CD4-positive, CD25-positive, alpha-beta regulatory T cell (primary cell): ENCODE measurements around the gene MFAP2. TPM values are rescaled to one million over a fixed set of nuclear protein-coding genes. Genes with fewer than 3 reads are reported as not detected.

Experiments
- ATAC-seq, 2 donors: fragments of 150-1000 bp; cut with Tn5 transposase; one replicate each; pipeline ENCODE4 v1.10.0; 2021; ENCODE audit warnings: low read depth in 2 of 2, moderate number of reproducible peaks in 2 of 2, moderate library complexity in 1 of 2
- DNase-seq, 3 donors: peaks; one replicate each; pipeline versions ENCODE4 v3.0.0 to v3.0.0-alpha.2; 2012 to 2022; ENCODE audit warnings: mixed read lengths in 1 of 3
- H3K27ac ChIP-seq: one replicate; pipeline ENCODE4 v1.7.0; 2013; ENCODE audit warnings: mild to moderate bottlenecking, low read length; ENCODE audit not compliant: insufficient read depth, poor library complexity, severe bottlenecking
- H3K27me3 ChIP-seq: one replicate; pipeline ENCODE4 v1.7.0; 2013; ENCODE audit warnings: low read length; ENCODE audit not compliant: control insufficient read depth, insufficient read depth
- H3K36me3 ChIP-seq: one replicate; pipeline ENCODE4 v1.7.0; 2013; ENCODE audit warnings: mild to moderate bottlenecking, low read length, moderate library complexity; ENCODE audit not compliant: control insufficient read depth, insufficient read depth
- H3K4me1 ChIP-seq: 2 replicates; pipeline ENCODE4 v1.7.0; 2013; ENCODE audit warnings: mild to moderate bottlenecking, low read length; ENCODE audit not compliant: insufficient read depth, control insufficient read depth, poor library complexity, severe bottlenecking
- H3K4me3 ChIP-seq: one replicate; pipeline ENCODE4 v1.7.0; 2013; ENCODE audit warnings: low read depth, mild to moderate bottlenecking, low read length, moderate library complexity
- H3K9me3 ChIP-seq, 2 experiments: 1 replicate in 1 of 2; 2 replicates in 1 of 2; pipeline ENCODE4 v1.7.0; 2013; ENCODE audit warnings: low read length in 2 of 2, mild to moderate bottlenecking in 1 of 2, moderate library complexity in 1 of 2; ENCODE audit not compliant: control insufficient read depth in 2 of 2
- H3K27ac Mint-ChIP-seq, 3 donors: one replicate each; pipeline ENCODE4 v1.8.0; 2020 to 2022; ENCODE audit warnings: mild to moderate bottlenecking in 3 of 3, mixed read lengths in 3 of 3, moderate library complexity in 2 of 3
- H3K27me3 Mint-ChIP-seq: one replicate; pipeline ENCODE4 v1.8.0; 2022; ENCODE audit warnings: mild to moderate bottlenecking, mixed read lengths
- H3K36me3 Mint-ChIP-seq: one replicate; pipeline ENCODE4 v1.8.0; 2020; ENCODE audit warnings: mixed read lengths
- H3K4me1 Mint-ChIP-seq, 4 donors: one replicate each; pipeline ENCODE4 v1.8.0; 2020 to 2022; ENCODE audit warnings: mixed read lengths in 4 of 4, mild to moderate bottlenecking in 1 of 4
- H3K4me3 Mint-ChIP-seq, 4 donors: one replicate each; pipeline ENCODE4 v1.8.0; 2020 to 2022; ENCODE audit warnings: mild to moderate bottlenecking in 4 of 4, mixed read lengths in 4 of 4, moderate library complexity in 3 of 4
- H3K9me3 Mint-ChIP-seq, 7 donors: one replicate each; pipeline ENCODE4 v1.8.0; 2020 to 2022; ENCODE audit warnings: mixed read lengths in 7 of 7, mild to moderate bottlenecking in 3 of 7, moderate library complexity in 2 of 7
- polyA plus RNA-seq, 4 donors: library from polyadenylated mRNA; unstranded; fragments of 300-500 nt; fragmentation: Illumina TruSeq; gene quantifications; one replicate each; pipeline ENCODE4 v1.2.3, GENCODE V29; 2021
- total RNA-seq: library from RNA; stranded (reverse); gene quantifications from one replicate; pipeline ENCODE4 v1.2.3, GENCODE V29; 2022

MFAP2 gene
- total and polyA plus RNA-seq, 5 donors from 2014 or later: not detected

DNA sequence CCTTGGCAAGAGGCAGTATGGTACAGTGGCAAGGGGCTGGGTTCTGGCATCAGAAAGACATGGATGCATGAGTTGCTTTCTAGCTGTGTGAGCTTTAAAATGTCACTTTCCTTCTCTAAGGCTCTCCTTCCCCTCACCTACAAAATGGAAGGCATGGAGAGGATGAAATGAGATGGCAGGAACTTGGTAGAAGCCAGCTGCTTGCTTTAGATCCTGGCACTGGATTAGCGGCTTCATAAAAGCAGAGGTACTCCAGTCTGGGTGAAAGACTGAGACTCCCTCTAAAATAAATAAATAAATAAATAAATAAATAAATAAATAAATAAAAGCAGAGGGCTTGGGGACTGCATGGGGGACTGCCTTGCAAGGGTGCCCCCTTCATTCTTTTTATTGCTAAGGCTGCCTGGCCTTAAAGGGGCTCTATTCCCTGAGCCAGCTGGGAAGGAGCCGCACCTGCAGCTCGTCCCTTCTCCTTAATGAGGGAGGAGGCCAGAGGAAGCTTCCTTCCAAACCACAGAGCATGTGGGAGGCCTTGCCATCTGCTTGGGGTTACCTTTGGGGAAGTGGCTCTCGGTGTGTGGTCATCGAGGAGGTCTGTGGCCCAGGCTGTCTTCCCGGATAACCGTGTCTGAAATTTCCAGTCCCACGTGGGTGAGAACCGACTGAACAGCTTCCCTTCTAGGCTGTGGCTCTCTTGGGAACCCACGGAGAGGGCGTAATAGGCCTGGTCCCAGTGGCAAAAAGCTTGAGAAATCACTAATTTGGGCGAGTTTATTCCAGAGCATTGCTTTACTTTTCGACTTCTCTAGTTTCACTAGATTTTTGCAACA lies 33.3 kb upstream of the MFAP2 start:
- no peak overlapping the region for H3K27ac ChIP-seq
- H3K27me3 ChIP-seq: no peaks in the 10 kb centered on the region
- peaks cover 7% of the 10 kb centered on the region for H3K36me3 ChIP-seq
- no peak overlapping the region for H3K4me3 ChIP-seq
- Mint-ChIP-seq H3K4me3 (peak overlapping the region in 1 of 4 donors; percentile 38), H3K27me3 (no peaks in the 10 kb centered on the region), H3K36me3 (peaks cover 4% of the 10 kb centered on the region), H3K4me1 (peaks cover 0 to 24% (median 9%) of the 10 kb centered on the region in 4 donors), H3K27ac (no peak overlapping the region), H3K9me3 (no peaks in the 10 kb centered on the region)
- H3K4me1 ChIP-seq: peaks cover 19% of the 10 kb centered on the region
- DNase-seq (no peak), ATAC-seq (no peak)
- H3K9me3 ChIP-seq: no peaks in the 10 kb centered on the region

DNA sequence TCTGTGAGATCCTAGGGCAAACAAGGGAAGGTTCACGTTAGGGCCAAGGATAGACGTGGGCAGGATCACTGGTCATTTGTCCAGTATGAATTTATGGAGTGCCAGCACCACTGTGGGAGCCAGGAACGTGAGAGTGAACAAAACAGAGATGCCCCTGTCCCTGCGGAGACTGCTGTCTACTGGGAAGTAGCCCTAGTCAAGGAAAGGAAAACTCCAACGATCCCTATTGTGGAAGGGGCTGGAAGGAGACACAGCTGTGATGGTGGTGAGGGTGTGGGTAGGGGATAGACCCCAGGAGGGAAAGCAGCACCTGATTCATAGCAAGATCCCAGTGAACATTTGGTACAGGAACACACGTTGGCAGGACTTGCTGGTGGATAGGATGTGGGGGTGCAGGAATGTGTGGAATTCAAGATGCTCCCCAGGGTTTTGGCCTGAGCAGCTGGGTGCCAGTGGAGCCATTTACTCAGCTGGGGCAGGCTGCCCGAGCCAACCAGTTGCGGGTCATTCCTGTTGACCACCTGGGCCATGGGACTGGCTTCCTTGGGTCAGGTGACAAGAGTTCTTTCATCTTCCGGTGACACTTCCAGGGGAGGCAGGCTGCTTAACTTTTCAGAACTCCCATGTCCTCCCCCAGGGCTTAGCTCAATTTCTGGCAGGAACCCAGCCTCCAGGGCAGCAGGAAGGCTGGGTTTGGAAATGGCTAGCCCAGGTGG lies 32.5 kb upstream of the MFAP2 start:
- peaks cover 0 to 24% (median 9%) of the 10 kb centered on the region in 4 donors for H3K4me1 Mint-ChIP-seq
- ATAC-seq (no peak), DNase-seq (no peak)
- Histone ChIP-seq H3K27me3 (no peaks in the 10 kb centered on the region), H3K9me3 (no peaks in the 10 kb centered on the region), H3K4me1 (peaks cover 19% of the 10 kb centered on the region), H3K27ac (no peak overlapping the region), H3K4me3 (no peak overlapping the region), H3K36me3 (peaks cover under 1% of the 10 kb centered on the region)
- H3K27ac Mint-ChIP-seq: no peak overlapping the region
- no peaks in the 10 kb centered on the region for H3K36me3 Mint-ChIP-seq
- H3K9me3 Mint-ChIP-seq: no peaks in the 10 kb centered on the region
- H3K27me3 Mint-ChIP-seq: no peaks in the 10 kb centered on the region
- H3K4me3 Mint-ChIP-seq: peak overlapping the region in 3 of 4 donors; percentile 59 to 89 (median 83)

DNA sequence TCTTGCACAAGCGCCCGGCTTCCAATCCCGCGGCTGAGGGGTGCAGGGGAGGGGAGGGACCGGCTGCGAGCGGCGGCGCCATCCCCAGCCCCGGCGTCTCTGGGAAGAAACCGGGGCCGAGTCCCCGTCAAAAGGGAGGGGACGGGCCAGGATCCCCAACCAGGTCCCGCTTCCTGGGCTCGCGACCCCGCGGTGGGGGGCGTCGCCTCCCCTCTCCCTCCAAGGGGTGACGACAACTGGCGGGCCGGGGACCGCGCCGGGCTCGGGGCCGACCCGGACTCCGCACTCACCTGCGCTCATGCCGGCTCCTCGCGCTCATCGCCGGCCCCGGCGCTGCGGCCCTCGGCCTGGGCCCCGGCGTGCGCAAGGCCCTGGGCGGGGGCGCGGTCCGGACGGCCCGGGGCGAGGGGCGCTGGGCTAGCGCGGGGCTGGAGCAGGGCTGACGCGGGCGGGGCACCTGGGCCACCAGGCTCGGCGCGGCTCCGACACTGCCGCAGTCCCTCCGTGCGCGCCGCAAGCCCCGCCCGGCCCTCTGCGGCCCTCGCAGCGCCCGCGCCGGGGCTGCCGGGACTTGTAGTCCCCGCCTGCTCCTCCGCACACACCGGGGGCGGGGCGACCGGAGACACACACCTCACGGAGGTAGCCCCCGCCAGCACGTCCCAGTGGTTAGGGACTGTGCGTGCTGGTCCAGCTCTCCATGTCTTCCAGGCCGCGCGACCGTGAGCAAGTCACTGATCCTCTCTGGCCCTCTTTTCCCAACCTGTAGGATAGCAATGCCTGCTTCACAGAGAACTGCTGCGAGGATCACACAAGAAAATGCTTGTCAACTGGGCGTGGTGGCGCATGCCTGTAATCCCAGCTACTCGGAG lies 31.3 kb upstream of the MFAP2 start, which contains the start of gene ATP13A2:
Gene ATP13A2, minus strand, starts transcription at position 490 of the 869 bp plus-strand sequence. Its CDS starts 190 bp downstream, at position 300.
- Mint-ChIP-seq H3K4me3 (peak within 1 kb of the TSS; percentile 85 to 96 (median 89)), H3K27ac (peak within 1 kb of the TSS; percentile 63 to 90 (median 71)), H3K36me3 (no peaks in the 10 kb centered on the region), H3K9me3 (no peaks in the 10 kb centered on the region), H3K4me1 (peaks cover 0 to 24% (median 9%) of the 10 kb centered on the region in 4 donors), H3K27me3 (no peaks in the 10 kb centered on the region)
- DNase-seq (peak; percentile 80 to 91 (median 85)), ATAC-seq (peak; percentile 99 to 100)
- Histone ChIP-seq H3K36me3 (no peaks in the 10 kb centered on the region), H3K27ac (peak within 1 kb of the TSS; percentile 14), H3K4me3 (peak within 1 kb of the TSS; percentile 67), H3K27me3 (no peaks in the 10 kb centered on the region), H3K4me1 (peaks cover 19% of the 10 kb centered on the region), H3K9me3 (no peaks in the 10 kb centered on the region)

GRCh38 chr1:17011092-17011438 lies 30.6 kb upstream of the MFAP2 start:
- peaks cover 0 to 24% (median 9%) of the 10 kb centered on the region in 4 donors for H3K4me1 Mint-ChIP-seq
- no peaks in the 10 kb centered on the region for H3K9me3 Mint-ChIP-seq
- H3K27ac Mint-ChIP-seq: peak overlapping the region; percentile 52 to 82 (median 71)
- ATAC-seq (no peak), DNase-seq (no peak)
- no peaks in the 10 kb centered on the region for H3K36me3 ChIP-seq
- H3K27me3 ChIP-seq: no peaks in the 10 kb centered on the region
- no peaks in the 10 kb centered on the region for H3K36me3 Mint-ChIP-seq
- no peaks in the 10 kb centered on the region for H3K27me3 Mint-ChIP-seq
- H3K4me1 ChIP-seq: peaks cover 19% of the 10 kb centered on the region
- H3K9me3 ChIP-seq: no peaks in the 10 kb centered on the region
- H3K4me3 Mint-ChIP-seq: peak overlapping the region; percentile 85 to 96 (median 89)
- H3K27ac ChIP-seq: no peak overlapping the region
- H3K4me3 ChIP-seq: peak overlapping the region; percentile 67

DNA sequence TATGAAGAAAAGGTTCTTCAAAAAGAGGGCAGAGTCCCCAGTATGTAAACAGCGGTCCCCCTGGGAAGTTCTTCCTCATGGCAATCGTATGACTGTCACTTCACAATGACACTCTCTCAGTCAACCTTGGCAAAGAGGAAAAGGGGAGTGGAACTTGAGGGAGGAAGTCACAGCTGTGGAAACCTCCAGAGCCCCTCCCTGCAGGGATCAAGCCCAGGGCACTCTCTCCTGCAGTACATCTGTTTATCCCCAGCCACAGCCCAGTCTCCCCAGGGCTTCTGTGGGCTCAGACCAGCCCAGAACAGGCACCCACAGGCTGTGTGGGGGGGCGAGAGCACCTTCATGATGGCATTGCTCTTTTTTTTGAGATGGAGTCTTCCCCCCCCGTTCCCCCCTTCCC lies 29.3 kb upstream of the MFAP2 start:
- Histone ChIP-seq H3K27me3 (no peaks in the 10 kb centered on the region), H3K4me1 (peaks cover 19% of the 10 kb centered on the region), H3K4me3 (no peak overlapping the region), H3K9me3 (no peaks in the 10 kb centered on the region), H3K36me3 (peaks cover 5% of the 10 kb centered on the region), H3K27ac (no peak overlapping the region)
- Mint-ChIP-seq H3K4me3 (peak overlapping the region in 3 of 4 donors; percentile 60 to 85 (median 71)), H3K27ac (no peak overlapping the region), H3K27me3 (no peaks in the 10 kb centered on the region), H3K9me3 (no peaks in the 10 kb centered on the region), H3K36me3 (no peaks in the 10 kb centered on the region), H3K4me1 (peaks cover 0 to 24% (median 9%) of the 10 kb centered on the region in 4 donors)
- ATAC-seq (no peak), DNase-seq (no peak)

DNA sequence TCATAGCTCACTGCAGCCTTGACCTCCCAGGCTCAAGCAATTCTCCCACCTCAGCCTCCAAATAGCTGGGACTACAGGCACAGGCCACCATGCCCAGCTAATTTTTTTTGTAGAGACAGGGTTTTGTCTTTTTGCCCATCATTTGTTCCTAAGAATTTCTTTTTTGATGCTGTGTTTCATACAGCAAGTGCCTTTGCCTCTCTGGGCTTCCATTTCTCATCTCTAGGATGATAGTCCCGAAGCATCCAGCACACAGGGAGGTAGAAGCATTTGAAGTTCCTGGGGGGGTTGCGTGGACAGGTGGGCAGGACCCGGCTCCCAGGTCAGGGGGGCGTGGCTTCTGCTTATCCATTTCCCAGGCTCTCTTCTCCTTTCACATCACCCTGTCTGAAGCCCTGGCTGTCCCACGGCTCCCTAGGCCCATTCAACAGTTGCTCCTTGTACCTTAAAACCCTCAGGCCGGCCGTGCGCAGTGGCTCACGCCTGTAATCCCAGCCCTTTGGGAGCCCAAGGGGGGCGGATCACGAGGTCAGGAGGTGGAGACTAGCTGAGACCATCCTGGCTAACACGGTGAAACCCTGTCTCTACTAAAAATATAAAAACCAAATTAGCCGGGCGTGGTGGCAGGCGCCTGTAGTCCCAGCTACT lies 27.9 kb upstream of the MFAP2 start:
- Mint-ChIP-seq H3K9me3 (no peaks in the 10 kb centered on the region), H3K27me3 (no peaks in the 10 kb centered on the region), H3K4me3 (no peak overlapping the region), H3K27ac (no peak overlapping the region), H3K36me3 (peaks cover 8% of the 10 kb centered on the region), H3K4me1 (peaks cover 0 to 24% (median 9%) of the 10 kb centered on the region in 4 donors)
- Histone ChIP-seq H3K4me3 (no peak overlapping the region), H3K9me3 (no peaks in the 10 kb centered on the region), H3K4me1 (peaks cover 19% of the 10 kb centered on the region), H3K27me3 (no peaks in the 10 kb centered on the region), H3K27ac (no peak overlapping the region), H3K36me3 (peaks cover 15% of the 10 kb centered on the region)
- DNase-seq: no peak
- no peak for ATAC-seq

GRCh38 chr1:17007121-17007520 lies 26.7 kb upstream of the MFAP2 start:
- Mint-ChIP-seq H3K27ac (no peak overlapping the region), H3K4me3 (no peak overlapping the region), H3K9me3 (no peaks in the 10 kb centered on the region), H3K4me1 (peaks cover 0 to 22% (median 9%) of the 10 kb centered on the region in 4 donors), H3K36me3 (peaks cover 8% of the 10 kb centered on the region), H3K27me3 (no peaks in the 10 kb centered on the region)
- peaks cover 18% of the 10 kb centered on the region for H3K4me1 ChIP-seq
- no peak overlapping the region for H3K4me3 ChIP-seq
- no peak overlapping the region for H3K27ac ChIP-seq
- DNase-seq (no peak), ATAC-seq (no peak)
- H3K36me3 ChIP-seq: peaks cover 24% of the 10 kb centered on the region
- H3K27me3 ChIP-seq: no peaks in the 10 kb centered on the region
- H3K9me3 ChIP-seq: no peaks in the 10 kb centered on the region
